Testis (tissue), 3 donors: ENCODE data around the gene MKRN1. TPM values are rescaled to one million over a fixed set of nuclear protein-coding genes. Genes with fewer than 3 reads are reported as not detected.

Source experiments
- DNase-seq: peaks from one replicate; pipeline ENCODE4 v3.0.0-alpha.2; 2019
- H3K27ac ChIP-seq, 2 donors: fragments of 200-600 bp; sonication (generic); one replicate each; pipeline ENCODE4 v1.5.1; 2019
- H3K27me3 ChIP-seq: fragments of 200-600 bp; sonication (generic); one replicate; pipeline ENCODE4 v1.5.1; 2019
- H3K36me3 ChIP-seq: fragments of 200-600 bp; sonication (generic); one replicate; pipeline ENCODE4 v1.5.1; 2017; ENCODE audit warnings: low read depth; ENCODE audit errors: missing control alignments
- H3K4me1 ChIP-seq: fragments of 200-600 bp; sonication (generic); one replicate; pipeline ENCODE4 v1.5.1; 2019
- H3K4me3 ChIP-seq, 2 donors: fragments of 200-600 bp; sonication (generic); one replicate each; pipeline ENCODE4 v1.5.1; 2017 to 2019
- H3K9me3 ChIP-seq: fragments of 200-600 bp; sonication (generic); one replicate; pipeline ENCODE4 v1.5.1; 2017
- CTCF ChIP-seq, 3 experiments: fragments of 450-650 bp in 2 of 3; fragments of 200-600 bp in 1 of 3; sonication (generic) in 1 of 3; IDR thresholded peaks; one replicate each; pipeline ENCODE4 v1.5.1; 2016 to 2019; ENCODE audit warnings: antibody characterized with exemption in 3 of 3, mild to moderate bottlenecking in 2 of 3, moderate library complexity in 1 of 3
- POLR2A ChIP-seq: fragments of 450-650 bp; IDR thresholded peaks from one replicate; pipeline ENCODE4 v1.6.1; 2017; ENCODE audit warnings: antibody characterized with exemption, mild to moderate bottlenecking, moderate library complexity
- WGBS, 2 donors: methylation state at CpG; one replicate each; pipeline ENCODE4 v1.1.5; 2018; 5-methylcytosine and 5-hydroxymethylcytosine counted together
- intact Hi-C: fragments of 100-400 bp; cut with DNase I; formaldehyde crosslinking; loops from one replicate; pipeline ENCODE4 v1.15.1; 2023; ENCODE audit warnings: low total_unique reads
- polyA plus RNA-seq: library from polyadenylated mRNA; stranded (reverse); fragments of 350-450 nt; fragmentation: Illumina TruSeq; extraction: RNeasy Lipid Tissue Mini Kit (QIAGEN cat#74804); gene quantifications from one replicate; pipeline ENCODE4 v1.2.3, GENCODE V29; 2014; ENCODE audit warnings: low read depth, low replicate concordance; ENCODE audit not compliant: insufficient read depth
- total RNA-seq, 2 donors: library from RNA; depleted of rRNA; stranded (reverse); fragments of >200 nt; gene quantifications; one replicate each; pipeline ENCODE4 v1.2.3, GENCODE V29; 2016

Gene MKRN1
- total and polyA plus RNA-seq, 3 donors from 2014 or later = 142 to 320 (median 158) TPM

DNA sequence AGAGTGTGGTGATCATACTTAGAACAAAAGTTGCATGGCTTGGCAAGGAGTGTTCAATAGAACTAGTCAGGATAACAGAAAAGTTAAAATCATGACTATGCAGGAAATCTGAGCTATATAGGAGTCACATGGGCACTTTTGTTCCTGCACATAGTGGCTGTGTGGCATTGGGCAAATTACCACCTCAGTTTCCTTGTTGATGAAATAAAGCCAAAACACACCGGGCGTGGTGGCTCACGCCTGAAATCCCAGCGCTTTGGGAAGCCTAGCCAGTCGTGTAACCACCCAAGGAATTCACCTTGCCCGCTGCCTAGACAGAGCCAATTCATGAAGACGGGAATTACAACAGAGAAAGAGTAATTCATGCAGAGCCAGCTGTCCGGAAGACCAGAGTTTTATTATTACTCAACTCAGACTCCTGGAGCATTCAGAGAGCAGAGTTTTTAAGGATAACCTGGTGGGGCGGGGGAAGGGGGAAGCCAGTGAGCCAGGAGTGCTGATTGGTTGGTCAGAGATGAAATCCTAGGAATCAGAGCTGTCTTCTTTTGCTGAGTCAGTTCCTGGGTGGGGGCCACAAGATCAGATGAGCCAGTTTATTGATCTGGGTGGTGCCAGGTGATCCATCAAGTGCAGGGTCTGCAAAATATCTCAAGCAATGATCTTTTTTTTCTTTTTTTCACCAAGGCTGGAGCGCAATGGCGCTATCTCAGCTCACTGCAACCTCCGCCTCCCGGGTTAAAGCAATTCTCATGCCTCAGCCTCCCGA lies 6.4 kb upstream of the MKRN1 start:
- Histone ChIP-seq H3K36me3 (no peaks in the 10 kb centered on the region), H3K27me3 (no peaks in the 10 kb centered on the region), H3K4me3 (no peak overlapping the region), H3K4me1 (peaks cover 5% of the 10 kb centered on the region), H3K27ac (no peak overlapping the region), H3K9me3 (no peaks in the 10 kb centered on the region)
- intact Hi-C loops = no loop called here
- TF ChIP-seq CTCF (IDR thresholded peaks at IDR 0.05) (no peak), POLR2A (no peak)
- WGBS, 2 donors = 74 to 81% methylated on average over 14 of the region's 14 CpGs
- DNase-seq = no peak

DNA sequence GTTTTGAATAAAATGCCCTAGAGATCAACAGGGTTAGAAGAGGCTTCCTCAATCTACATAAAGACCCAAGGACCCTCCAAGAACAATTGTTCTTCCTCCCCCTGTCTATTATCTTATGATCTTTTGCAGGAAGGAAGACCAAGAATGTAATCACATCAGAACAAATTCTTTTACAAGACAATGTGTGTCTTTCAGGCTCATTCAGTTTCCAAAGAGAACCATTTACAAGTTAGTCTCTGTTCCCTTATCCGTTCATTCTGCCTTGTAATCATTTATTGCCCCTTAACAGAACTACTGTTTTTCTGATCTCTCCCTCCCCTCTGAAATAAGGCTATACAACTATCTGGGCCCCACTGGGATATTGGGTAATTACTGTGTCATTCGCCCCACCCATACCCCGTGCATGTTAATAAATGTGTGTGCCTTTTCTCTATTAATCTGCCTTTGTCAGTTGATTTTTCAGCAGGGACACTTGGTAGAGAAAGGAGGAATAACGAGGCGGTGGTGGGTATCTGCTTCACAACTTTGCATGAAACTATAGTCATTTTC lies 5.7 kb upstream of the MKRN1 start:
- DNase-seq = no peak
- intact Hi-C loops = no loop called here
- TF ChIP-seq CTCF (IDR thresholded peaks at IDR 0.05) (no peak), POLR2A (no peak)
- Histone ChIP-seq H3K36me3 (no peaks in the 10 kb centered on the region), H3K4me1 (peaks cover 5% of the 10 kb centered on the region), H3K4me3 (no peak overlapping the region), H3K27me3 (no peaks in the 10 kb centered on the region), H3K27ac (no peak overlapping the region), H3K9me3 (no peaks in the 10 kb centered on the region)
- 58 to 64% methylated on average over 5 of the region's 5 CpGs for WGBS, 2 donors

DNA sequence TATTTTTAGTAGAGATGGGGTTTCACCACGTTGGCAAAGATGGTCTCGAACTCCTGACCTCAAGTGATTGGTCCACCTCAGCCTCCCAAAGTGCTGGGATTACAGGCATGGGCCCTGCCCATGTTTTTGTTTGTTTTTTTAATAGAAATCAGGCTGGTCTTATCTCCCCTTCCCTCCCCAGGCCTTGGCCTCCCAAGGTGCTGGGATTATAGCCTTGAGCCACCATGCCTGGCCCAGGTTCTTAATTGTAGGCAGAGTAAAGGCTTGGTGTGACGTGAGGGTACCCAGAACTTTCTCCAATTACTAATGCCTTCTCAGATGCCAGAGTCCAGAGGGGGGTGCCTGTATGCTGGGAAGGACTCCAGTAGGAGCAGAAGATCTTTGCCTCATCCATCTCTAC lies 5.2 kb upstream of the MKRN1 start:
- 78 to 90% methylated on average over 3 of the region's 3 CpGs for WGBS, 2 donors
- intact Hi-C loops = no loop called here

DNA sequence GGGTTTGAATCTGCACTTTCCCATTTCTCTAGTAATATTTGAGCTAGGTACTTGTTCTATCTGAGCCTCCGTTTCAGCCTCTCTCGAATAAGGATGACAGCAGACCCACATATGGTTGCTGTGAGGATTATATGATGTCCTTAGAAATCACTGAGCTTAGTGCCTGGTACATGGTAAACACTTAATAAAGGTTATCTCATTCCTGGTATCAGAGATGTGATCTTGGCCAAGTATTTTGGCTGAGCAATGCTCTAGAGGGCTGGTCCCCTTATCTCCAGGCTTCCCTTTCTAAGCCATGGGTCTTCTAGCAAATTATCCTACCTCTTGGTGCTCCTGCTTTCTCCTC lies 407 bp upstream of the MKRN1 start:
- intact Hi-C loops = no loop called here

More for the DNA sequence above, 5.2 kb upstream of the MKRN1 start:
- H3K9me3 ChIP-seq = no peaks in the 10 kb centered on the region
- no peaks in the 10 kb centered on the region for H3K27me3 ChIP-seq
- no peak overlapping the region for H3K4me3 ChIP-seq
- H3K36me3 ChIP-seq = no peaks in the 10 kb centered on the region
- H3K4me1 ChIP-seq = peaks cover 5% of the 10 kb centered on the region
- DNase-seq = no peak
- TF ChIP-seq CTCF (IDR thresholded peaks at IDR 0.05) = no peak
- no peak for TF ChIP-seq POLR2A
- no peak overlapping the region for H3K27ac ChIP-seq

More for the DNA sequence above, 407 bp upstream of the MKRN1 start:
- TF ChIP-seq CTCF (IDR thresholded peaks at IDR 0.05) (no peak), POLR2A (no peak)
- H3K27me3 ChIP-seq = no peaks in the 10 kb centered on the region
- no peaks in the 10 kb centered on the region for H3K9me3 ChIP-seq
- no peaks in the 10 kb centered on the region for H3K36me3 ChIP-seq
- no peak for DNase-seq
- peak overlapping the region; percentile 94 to 98 for H3K4me3 ChIP-seq
- peaks cover 11% of the 10 kb centered on the region for H3K4me1 ChIP-seq
- peak overlapping the region; percentile 89 to 91 for H3K27ac ChIP-seq
- WGBS, 2 donors = 0% methylated on average over 2 of the region's 2 CpGs
